Heart left ventricle (tissue), 16 donors: ENCODE results near the gene BLOC1S4. TPM values are rescaled to one million over a fixed set of nuclear protein-coding genes. Genes with fewer than 3 reads are reported as not detected.
"Not testable (repeated sequence)": the region's sequence is repeated elsewhere in the genome, so short reads cannot be mapped to it uniquely, and the experiment has no call there.

Source experiments
- ATAC-seq, 4 donors: fragments of 200-7000 bp; cut with Tn5 transposase; one replicate each; pipeline ENCODE4 v1.9.1; 2020 to 2022; ENCODE audit warnings: moderate library complexity in 4 of 4, mild to moderate bottlenecking in 3 of 4, moderate number of reproducible peaks in 1 of 4
- DNase-seq, 5 donors: peaks; one replicate each; pipeline ENCODE4 v3.0.0-alpha.2; 2020
- H3K27ac ChIP-seq, 12 donors: fragments of 200-600 bp; sonication (generic) in 4 of 12; one replicate each; pipeline versions ENCODE4 v1.5.0 to v1.8.0; 2016 to 2022; ENCODE audit warnings: mild to moderate bottlenecking in 2 of 12
- H3K27me3 ChIP-seq, 9 donors: fragments of 200-600 bp; sonication (generic) in 2 of 9; one replicate each; pipeline versions ENCODE4 v1.5.1 to v1.8.0; 2016 to 2022; ENCODE audit warnings: mild to moderate bottlenecking in 3 of 9
- H3K36me3 ChIP-seq, 9 donors: fragments of 200-600 bp; sonication (generic) in 2 of 9; one replicate each; pipeline versions ENCODE4 v1.5.0 to v1.8.0; 2018 to 2022; ENCODE audit warnings: mild to moderate bottlenecking in 2 of 9
- H3K4me1 ChIP-seq, 12 donors: fragments of 200-600 bp; sonication (generic) in 4 of 12; one replicate each; pipeline versions ENCODE4 v1.5.0 to v1.8.0; 2016 to 2022; ENCODE audit warnings: mild to moderate bottlenecking in 3 of 12
- H3K4me3 ChIP-seq, 12 donors: fragments of 200-600 bp; sonication (generic) in 4 of 12; one replicate each; pipeline versions ENCODE4 v1.5.0 to v1.8.0; 2017 to 2022; ENCODE audit warnings: mild to moderate bottlenecking in 9 of 12, moderate library complexity in 4 of 12
- H3K9me3 ChIP-seq, 12 donors: fragments of 200-600 bp; sonication (generic) in 4 of 12; one replicate each; pipeline versions ENCODE4 v1.5.0 to v1.8.0; 2016 to 2022; ENCODE audit warnings: mild to moderate bottlenecking in 1 of 12
- CTCF ChIP-seq, 12 donors: fragments of 200-600 bp; sonication (generic) in 4 of 12; IDR thresholded peaks; one replicate each; pipeline versions ENCODE4 v1.5.0 to v1.8.0; 2018 to 2022; ENCODE audit warnings: antibody characterized with exemption in 12 of 12, mild to moderate bottlenecking in 5 of 12
- POLR2A ChIP-seq, 2 donors: fragments of 450-650 bp; IDR thresholded peaks; one replicate each; pipeline ENCODE4 v1.6.1; 2017; ENCODE audit warnings: antibody characterized with exemption in 2 of 2, mild to moderate bottlenecking in 2 of 2, moderate library complexity in 2 of 2
- WGBS, 4 donors: extraction: QIAGEN DNeasy Blood & Tissue Kit in 2 of 4; methylation state at CpG; one replicate each; pipeline versions ENCODE4 v1.1.5 to v1.1.7; 2013 to 2018; 5-methylcytosine and 5-hydroxymethylcytosine counted together
- intact Hi-C, 10 donors: fragments of 100-400 bp; cut with DNase I; formaldehyde crosslinking; loops; one replicate each; pipeline versions ENCODE4 v1.11.1 to v1.14.2; 2022
- polyA plus RNA-seq, 2 donors: library from polyadenylated mRNA; stranded (reverse); fragments of 200-250 nt; gene quantifications; one replicate each; pipeline ENCODE4 v1.2.3, GENCODE V29; 2013
- total RNA-seq, 9 donors: library from RNA; depleted of rRNA in 2 of 9; stranded (reverse); fragments of >200 nt in 2 of 9; fragmentation: NEBNext Ultra II Directional in 3 of 9; extraction: Animal tissue kit (Norgen Biotek cat#: 25700) in 3 of 9; gene quantifications; one replicate each; pipeline versions ENCODE4 v1.1.0 to v1.2.4, GENCODE V29; 2016 to 2023
- donor health status: ischemic (EF 13 %, LVEDD 7.1; RV severe dilation, severe dysfunction).
- donor health status: healthy with polysubstance abuse.
- donor health status: DM: no; HTN: yes; CAD: no.
- donor health status: DM: no; HTN: no; CAD: no.
- donor health status: ischemic (EF 25% LVEDD 6.9; RV normal size, moderate dysfunction).
- donor health status: ischemic (EF 25% LVEDD 5.7; RV mildly dilated, moderate dysfunction).
- donor health status: healthy.
- donor health status: DM: yes; HTN: yes; CAD: no.
- donor health status: ischemic (EF 35%, LVEDD 5.7; RV mildly dilated, moderate dysfunction).
- donor health status: nonischemic (EF 11% LVEDD 7.7; RV severe dilation, severe dysfunction).
- donor health status: DM: yes; HTN: yes; CAD: no.
- donor health status: PGD.
- donor health status: ischemic (EF 29% LVEDD 5.4; RV normal size, mild dysfunction).
- donor health status: nonischemic (EF 23%, LVEDD 6.1; RV moderate dilation, normal function).

BLOC1S4 gene
- total and polyA plus RNA-seq, 11 donors, result 4.4 to 14.1 (median 7.3) TPM

GRCh38 chr4:6754481-6755087 is 38.6 kb downstream of the BLOC1S4 start:
- DNase-seq, result no peak
- H3K27me3 ChIP-seq, result no peaks in the 10 kb centered on the region
- H3K9me3 ChIP-seq, result no peaks in the 10 kb centered on the region
- H3K27ac ChIP-seq, result no peak overlapping the region
- WGBS, 4 donors, result 93 to 96% (median 93%) methylated on average over 3 of the region's 3 CpGs
- no peak for ATAC-seq
- H3K36me3 ChIP-seq, result no peaks in the 10 kb centered on the region
- intact Hi-C loops, result no loop called here
- TF ChIP-seq CTCF (IDR thresholded peaks at IDR 0.05) (no peak), POLR2A (IDR thresholded peaks at IDR 0.05) (no peak)
- H3K4me3 ChIP-seq, result no peak overlapping the region
- H3K4me1 ChIP-seq, result peaks cover 0 to 23% (median 1%) of the 10 kb centered on the region in 12 donors

- peak in 2 of 4 donors; percentile 16 to 29 for ATAC-seq
- intact Hi-C loops, result no loop called here
- DNase-seq, result no peak
- 84 to 90% (median 85%) methylated on average over 5 of the region's 5 CpGs for WGBS, 4 donors
- Histone ChIP-seq H3K27ac (no peak overlapping the region), H3K9me3 (no peaks in the 10 kb centered on the region), H3K4me1 (peaks cover 0 to 22% (median 0%) of the 10 kb centered on the region in 12 donors), H3K4me3 (no peak overlapping the region), H3K27me3 (no peaks in the 10 kb centered on the region), H3K36me3 (no peaks in the 10 kb centered on the region)
- TF ChIP-seq POLR2A (IDR thresholded peaks at IDR 0.05) (no peak), CTCF (IDR thresholded peaks at IDR 0.05) (no peak)
These were observed 39.2 kb downstream of the BLOC1S4 start for GRCh38 chr4:6755088-6755753.

- peaks cover 0 to 17% (median 0%) of the 10 kb centered on the region in 12 donors for H3K4me1 ChIP-seq
- H3K4me3 ChIP-seq, H3K27ac ChIP-seq, intact Hi-C loops, H3K27me3 ChIP-seq, H3K36me3 ChIP-seq, ATAC-seq, DNase-seq, H3K9me3 ChIP-seq: not testable (repeated sequence)
- WGBS, 4 donors, result 46 to 78% (median 68%) methylated on average over 2 to 4 of the region's 6 CpGs
These were observed 40.4 kb downstream of the BLOC1S4 start for GRCh38 chr4:6756345-6756744.

GRCh38 chr4:6758728-6759127 is 42.8 kb downstream of the BLOC1S4 start:
- Histone ChIP-seq H3K36me3 (no peaks in the 10 kb centered on the region), H3K27me3 (no peaks in the 10 kb centered on the region), H3K27ac (no peak overlapping the region), H3K4me1 (no peaks in the 10 kb centered on the region), H3K4me3 (no peak overlapping the region), H3K9me3 (no peaks in the 10 kb centered on the region)
- no peak for TF ChIP-seq POLR2A (IDR thresholded peaks at IDR 0.05)
- no peak for TF ChIP-seq CTCF (IDR thresholded peaks at IDR 0.05)
- no peak for DNase-seq
- 66 to 81% (median 75%) methylated on average over 4 of the region's 4 CpGs for WGBS, 4 donors
- intact Hi-C loops, result no loop called here
- no peak for ATAC-seq
